Erythroblast (primary cell): ENCODE results near the gene SVOPL.

Source experiments
- GATA1 ChIP-seq: IDR thresholded peaks from 2 replicates; pipeline ENCODE4 v1.6.1; 2011; ENCODE audit warnings: low read depth, mild to moderate bottlenecking, control low read depth, low read length, moderate library complexity
- POLR2A ChIP-seq: IDR thresholded peaks from 2 replicates; pipeline ENCODE4 v1.6.1; 2011; ENCODE audit warnings: mild to moderate bottlenecking, low read length

DNA sequence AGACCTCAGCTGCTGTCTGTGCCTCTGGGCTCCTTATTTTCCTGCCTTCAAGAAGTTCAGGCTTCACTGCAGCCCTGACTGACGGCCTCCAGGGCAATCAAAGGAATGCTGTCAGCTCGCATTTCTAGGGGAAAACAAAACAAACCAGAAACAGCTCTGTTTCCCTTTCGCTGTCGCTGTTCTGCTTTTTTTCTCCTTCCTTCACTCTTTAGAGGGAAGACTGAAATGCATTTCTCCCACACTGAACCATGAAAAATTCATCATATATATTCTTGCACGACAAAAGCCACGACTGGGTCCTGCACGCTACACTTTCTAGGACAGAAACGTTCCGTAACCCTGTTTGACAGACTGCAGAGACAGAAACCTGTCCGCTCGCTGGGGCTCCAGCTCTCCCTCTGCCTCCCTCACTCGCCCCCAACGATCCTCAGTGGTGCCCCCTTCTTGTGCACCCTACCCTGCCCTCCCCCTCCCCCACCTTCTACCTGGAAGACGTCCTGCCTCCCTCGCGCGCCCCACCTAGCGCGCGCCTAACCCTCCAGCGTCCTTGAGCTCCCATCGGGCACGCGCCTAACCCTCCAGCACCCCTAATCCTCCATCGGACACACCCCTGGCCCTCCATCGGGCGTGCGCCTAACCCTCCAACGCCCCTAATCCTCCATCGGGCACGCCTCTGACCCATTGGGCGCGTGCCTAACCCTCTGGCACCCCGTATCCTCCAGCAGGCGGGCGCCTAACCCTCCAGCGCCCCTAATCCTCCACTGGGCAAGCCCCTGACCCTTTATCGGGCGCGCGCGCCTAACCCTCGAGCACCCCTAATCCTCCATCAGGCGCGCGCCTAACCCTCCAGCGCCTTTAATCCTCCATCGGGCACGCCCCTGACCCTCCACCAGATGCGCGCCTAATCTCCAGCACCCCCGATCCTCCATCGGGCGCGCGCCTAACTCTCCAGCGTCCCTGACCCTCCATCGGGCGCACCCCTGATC is 37.1 kb downstream of the SVOPL start:
- TF ChIP-seq POLR2A: no peak
- TF ChIP-seq GATA1: no peak
